Naive thymus-derived CD4-positive, alpha-beta T cell (primary cell): ENCODE data around the gene C15orf39. TPM values are rescaled to one million over a fixed set of nuclear protein-coding genes. Genes with fewer than 3 reads are reported as not detected.

ENCODE experiments used
- ATAC-seq: fragments of 150-1000 bp; cut with Tn5 transposase; 2 replicates; pipeline ENCODE4 v1.10.0; 2021; ENCODE audit warnings: mild to moderate bottlenecking, moderate library complexity
- CTCF ChIA-PET: fragments of 350-600 bp; sonication (Branson Sonifier 250); formaldehyde crosslinking; loops from one replicate; lab custom pipeline; 2021; ENCODE audit warnings: antibody characterized with exemption; lab: Charles Lee
- POLR2A ChIA-PET: fragments of 350-600 bp; sonication (Branson Sonifier 250); formaldehyde crosslinking; loops from one replicate; lab custom pipeline; 2021; ENCODE audit warnings: antibody characterized with exemption, inconsistent platforms; lab: Charles Lee
- DNase-seq, 9 donors: peaks; one replicate each; pipeline versions ENCODE4 v3.0.0 to v3.0.0-alpha.2; 2020 to 2022; ENCODE audit warnings: mixed read lengths in 1 of 9
- H3K27ac ChIP-seq: one replicate; pipeline ENCODE4 v1.7.0; 2013; ENCODE audit warnings: mild to moderate bottlenecking, low read depth, low read length, moderate library complexity
- H3K27me3 ChIP-seq, 2 donors: one replicate each; pipeline ENCODE4 v1.7.0; 2013; ENCODE audit warnings: low read length in 2 of 2, mild to moderate bottlenecking in 2 of 2, moderate library complexity in 2 of 2; ENCODE audit not compliant: control insufficient read depth in 2 of 2, insufficient read depth in 2 of 2
- H3K36me3 ChIP-seq, 3 experiments: 1 replicate in 2 of 3; 2 replicates in 1 of 3; pipeline ENCODE4 v1.7.0; 2013; ENCODE audit warnings: low read length in 3 of 3, mild to moderate bottlenecking in 3 of 3, moderate library complexity in 1 of 3; ENCODE audit not compliant: insufficient read depth in 3 of 3, control insufficient read depth in 2 of 3
- H3K4me1 ChIP-seq, 2 donors: one replicate each; pipeline ENCODE4 v1.7.0; 2013; ENCODE audit warnings: low read length in 2 of 2, mild to moderate bottlenecking in 2 of 2, moderate library complexity in 1 of 2; ENCODE audit not compliant: control insufficient read depth in 2 of 2, insufficient read depth in 2 of 2
- H3K4me3 ChIP-seq: 2 replicates; pipeline ENCODE4 v1.7.0; 2013; ENCODE audit warnings: mild to moderate bottlenecking, low read length
- H3K9me3 ChIP-seq, 3 experiments: 1 replicate in 2 of 3; 2 replicates in 1 of 3; pipeline ENCODE4 v1.7.0; 2013; ENCODE audit warnings: low read length in 3 of 3; ENCODE audit not compliant: control insufficient read depth in 2 of 3
- H3K27ac Mint-ChIP-seq, 9 donors: one replicate each; pipeline ENCODE4 v1.8.0; 2020 to 2022; ENCODE audit warnings: mixed read lengths in 9 of 9, mild to moderate bottlenecking in 8 of 9, moderate library complexity in 5 of 9, inconsistent platforms in 2 of 9
- H3K27me3 Mint-ChIP-seq, 5 donors: one replicate each; pipeline ENCODE4 v1.8.0; 2021 to 2022; ENCODE audit warnings: mixed read lengths in 5 of 5, mild to moderate bottlenecking in 1 of 5
- H3K36me3 Mint-ChIP-seq, 5 donors: one replicate each; pipeline ENCODE4 v1.8.0; 2020 to 2022; ENCODE audit warnings: mixed read lengths in 5 of 5, mild to moderate bottlenecking in 3 of 5, inconsistent platforms in 1 of 5
- H3K4me1 Mint-ChIP-seq, 7 donors: one replicate each; pipeline ENCODE4 v1.8.0; 2020 to 2022; ENCODE audit warnings: mixed read lengths in 7 of 7, mild to moderate bottlenecking in 3 of 7, inconsistent platforms in 1 of 7
- H3K4me3 Mint-ChIP-seq, 10 donors: one replicate each; pipeline ENCODE4 v1.8.0; 2020 to 2022; ENCODE audit warnings: mild to moderate bottlenecking in 10 of 10, mixed read lengths in 10 of 10, moderate library complexity in 6 of 10, inconsistent platforms in 2 of 10
- H3K9me3 Mint-ChIP-seq, 11 donors: one replicate each; pipeline ENCODE4 v1.8.0; 2020 to 2022; ENCODE audit warnings: mixed read lengths in 11 of 11, mild to moderate bottlenecking in 4 of 11, inconsistent platforms in 1 of 11, moderate library complexity in 1 of 11
- intact Hi-C, 2 donors: fragments of 100-400 bp; cut with micrococcal nuclease; formaldehyde crosslinking; loops; one replicate each; pipeline ENCODE4 v1.15.1; 2023
- polyA plus RNA-seq, 2 donors: library from polyadenylated mRNA; unstranded; fragments of 300-500 nt; fragmentation: Illumina TruSeq; gene quantifications; one replicate each; pipeline ENCODE4 v1.2.3, GENCODE V29; 2021
- total RNA-seq, 6 experiments: library from RNA in 5 of 6; stranded (reverse) in 5 of 6; gene quantifications; 1 replicate in 5 of 6; 2 replicates in 1 of 6; pipeline ENCODE4 v1.2.3 and lab custom pipeline; 2021 to 2026

The C15orf39 gene
- total and polyA plus RNA-seq, 7 experiments from 2014 or later: 2.1 to 124 (median 31.9) TPM

DNA sequence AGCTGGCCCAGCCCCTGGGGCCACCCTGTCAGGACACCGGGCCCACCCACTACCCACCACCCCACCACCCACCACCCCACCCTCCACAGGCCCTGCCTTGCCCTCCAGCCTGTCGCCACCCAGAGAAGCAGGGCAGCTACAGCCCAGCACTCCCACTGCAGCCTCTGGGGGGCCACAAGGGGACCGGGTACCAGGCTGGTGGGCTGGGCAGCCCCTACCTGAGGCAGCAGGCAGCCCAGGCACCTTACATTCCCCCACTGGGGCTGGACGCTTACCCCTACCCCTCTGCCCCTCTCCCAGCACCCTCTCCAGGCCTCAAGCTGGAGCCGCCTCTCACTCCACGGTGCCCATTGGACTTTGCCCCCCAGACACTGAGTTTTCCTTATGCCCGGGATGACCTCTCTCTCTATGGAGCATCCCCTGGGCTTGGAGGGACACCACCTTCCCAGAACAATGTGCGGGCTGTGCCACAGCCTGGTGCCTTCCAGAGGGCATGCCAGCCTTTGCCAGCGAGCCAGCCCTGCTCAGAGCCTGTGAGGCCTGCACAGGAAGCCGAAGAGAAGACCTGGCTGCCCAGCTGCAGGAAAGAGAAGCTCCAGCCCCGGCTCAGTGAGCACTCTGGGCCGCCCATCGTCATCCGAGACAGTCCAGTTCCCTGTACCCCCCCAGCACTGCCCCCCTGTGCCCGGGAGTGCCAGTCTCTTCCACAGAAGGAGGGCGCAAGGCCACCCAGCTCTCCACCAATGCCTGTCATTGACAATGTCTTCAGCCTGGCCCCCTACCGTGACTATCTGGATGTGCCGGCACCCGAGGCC lies 5.3 kb downstream of the C15orf39 start:
- Histone ChIP-seq H3K27me3 (no peaks in the 10 kb centered on the region), H3K27ac (no peak overlapping the region), H3K36me3 (peaks cover 0 to 66% (median 12%) of the 10 kb centered on the region in 3 experiments), H3K4me1 (peaks cover 15 to 20% of the 10 kb centered on the region in 2 donors), H3K4me3 (no peak overlapping the region), H3K9me3 (no peaks in the 10 kb centered on the region)
- Mint-ChIP-seq H3K27me3 (no peaks in the 10 kb centered on the region), H3K27ac (no peak overlapping the region), H3K4me3 (no peak overlapping the region), H3K4me1 (peaks cover 30 to 50% (median 45%) of the 10 kb centered on the region in 7 donors), H3K9me3 (peaks cover 0 to 2% (median 0%) of the 10 kb centered on the region in 11 donors), H3K36me3 (peaks cover 0 to 24% (median 6%) of the 10 kb centered on the region in 5 donors)
- no peak for DNase-seq
- no peak for ATAC-seq
- ChIA-PET CTCF (interaction anchor here (1.0 to 6.4 kb wide), 2 partner anchors 177 to 182 kb away, joined by 4 to 59 read pairs; no protein-coding TSS in a partner anchor), POLR2A (no interaction called here)
- intact Hi-C loops: loop anchor here (10.0 kb wide), 3 partner anchors 362 to 592 kb away; partner anchors contain the start of genes CLK3 (in 1 of the 2), CSK (in 1 of the 2) and ULK3 (in 1 of the 2)

DNA sequence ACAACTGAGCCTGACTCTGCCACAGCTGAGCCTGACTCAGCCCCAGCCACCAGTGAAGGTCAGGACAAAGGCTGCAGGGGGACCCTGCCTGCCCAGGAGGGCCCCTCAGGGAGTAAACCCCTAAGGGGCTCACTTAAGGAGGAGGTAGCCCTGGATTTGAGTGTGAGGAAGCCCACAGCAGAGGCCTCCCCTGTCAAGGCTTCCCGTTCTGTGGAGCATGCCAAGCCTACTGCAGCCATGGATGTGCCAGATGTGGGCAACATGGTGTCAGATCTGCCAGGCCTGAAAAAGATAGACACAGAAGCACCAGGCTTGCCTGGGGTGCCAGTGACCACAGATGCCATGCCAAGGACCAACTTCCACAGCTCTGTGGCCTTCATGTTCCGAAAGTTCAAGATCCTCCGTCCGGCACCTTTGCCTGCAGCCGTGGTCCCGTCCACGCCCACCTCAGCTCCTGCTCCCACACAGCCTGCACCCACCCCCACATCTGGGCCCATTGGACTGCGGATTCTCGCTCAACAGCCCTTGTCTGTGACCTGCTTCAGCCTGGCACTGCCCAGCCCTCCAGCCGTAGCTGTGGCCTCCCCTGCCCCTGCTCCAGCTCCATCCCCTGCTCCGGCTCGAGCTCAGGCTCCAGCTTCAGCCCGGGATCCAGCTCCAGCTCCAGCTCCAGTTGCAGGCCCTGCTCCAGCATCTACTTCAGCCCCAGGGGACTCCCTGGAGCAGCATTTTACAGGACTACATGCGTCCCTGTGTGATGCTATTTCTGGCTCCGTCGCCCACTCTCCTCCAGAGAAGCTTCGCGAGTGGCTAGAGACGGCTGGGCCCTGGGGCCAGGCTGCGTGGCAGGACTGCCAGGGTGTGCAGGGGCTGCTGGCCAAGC lies 6.2 kb downstream of the C15orf39 start:
- peaks cover 0 to 71% (median 12%) of the 10 kb centered on the region in 3 experiments for H3K36me3 ChIP-seq
- DNase-seq: no peak
- no peak overlapping the region for H3K4me3 Mint-ChIP-seq
- peaks cover 0 to 2% (median 0%) of the 10 kb centered on the region in 11 donors for H3K9me3 Mint-ChIP-seq
- no peaks in the 10 kb centered on the region for H3K9me3 ChIP-seq
- H3K4me3 ChIP-seq: no peak overlapping the region
- ChIA-PET POLR2A (no interaction called here), CTCF (interaction anchor here (6.4 kb wide), 1 partner anchor 178 kb away, joined by 59 read pairs; no protein-coding TSS in a partner anchor)
- H3K36me3 Mint-ChIP-seq: peaks cover 0 to 24% (median 6%) of the 10 kb centered on the region in 5 donors
- peaks cover 30 to 50% (median 46%) of the 10 kb centered on the region in 7 donors for H3K4me1 Mint-ChIP-seq
- no peak overlapping the region for H3K27ac ChIP-seq
- no peak overlapping the region for H3K27ac Mint-ChIP-seq
- intact Hi-C loops: loop anchor here (10.0 kb wide), 3 partner anchors 363 to 593 kb away; partner anchors contain the start of genes CLK3 (in 1 of the 2), CSK (in 1 of the 2) and ULK3 (in 1 of the 2)
- ATAC-seq: no peak
- H3K27me3 ChIP-seq: no peaks in the 10 kb centered on the region
- H3K4me1 ChIP-seq: peaks cover 15 to 20% of the 10 kb centered on the region in 2 donors
- H3K27me3 Mint-ChIP-seq: no peaks in the 10 kb centered on the region

DNA sequence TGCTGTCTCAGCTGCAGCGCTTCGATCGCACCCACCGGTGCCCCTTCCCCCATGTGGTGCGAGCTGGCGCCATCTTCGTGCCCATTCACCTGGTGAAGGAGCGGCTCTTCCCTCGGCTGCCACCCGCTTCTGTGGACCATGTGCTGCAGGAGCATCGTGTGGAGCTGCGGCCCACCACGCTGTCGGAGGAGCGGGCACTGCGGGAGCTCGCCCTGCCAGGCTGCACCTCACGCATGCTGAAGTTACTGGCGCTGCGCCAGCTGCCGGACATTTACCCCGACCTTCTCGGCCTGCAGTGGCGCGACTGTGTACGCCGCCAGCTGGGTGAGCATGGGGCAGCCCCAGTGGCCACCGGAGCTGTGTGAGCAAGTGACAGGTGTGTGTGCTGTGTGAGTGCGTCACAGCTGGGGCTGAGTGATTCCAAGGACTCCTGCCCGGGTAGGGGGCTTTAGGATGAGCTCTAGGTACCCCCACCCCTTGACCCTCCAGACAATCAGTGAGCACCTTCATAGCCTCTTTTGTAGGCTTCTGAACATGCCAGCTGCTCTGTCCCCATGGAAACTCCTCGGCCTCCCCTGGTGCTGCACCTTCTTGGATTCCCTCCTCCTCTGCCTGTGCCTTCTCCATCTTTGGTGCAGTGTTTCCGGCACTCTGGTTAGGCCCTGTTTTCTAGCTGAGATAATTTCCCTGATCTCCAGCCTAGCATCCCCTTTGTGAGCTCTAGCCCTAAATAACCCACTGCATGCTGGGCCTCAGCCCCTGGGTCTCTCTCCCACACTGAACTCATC lies 7.0 kb downstream of the C15orf39 start:
- CTCF ChIA-PET: interaction anchor here (0.5 to 6.4 kb wide), 2 partner anchors 178 to 432 kb away, joined by 4 to 59 read pairs; no protein-coding TSS in a partner anchor

DNA sequence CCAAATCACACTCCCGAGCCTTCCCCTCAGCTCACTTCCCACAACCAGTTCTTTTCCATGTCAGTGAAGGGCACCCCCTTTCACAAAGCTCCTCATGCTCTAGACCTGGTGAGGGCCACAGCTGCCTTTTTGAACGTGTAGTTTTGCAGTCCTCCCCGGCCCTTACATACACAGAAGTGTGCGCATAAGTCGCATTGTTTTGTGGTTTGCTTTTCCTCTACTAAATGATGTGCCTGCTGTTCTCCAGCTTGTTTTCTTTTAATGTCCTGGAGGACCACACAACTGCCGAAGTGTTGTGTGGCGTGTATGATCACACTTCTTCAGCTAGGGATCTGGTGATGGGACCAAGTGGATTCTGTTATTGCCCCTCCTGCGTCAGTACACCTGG lies 7.6 kb downstream of the C15orf39 start:
- intact Hi-C loops: loop anchor here (10.0 kb wide), 3 partner anchors 364 to 594 kb away; partner anchors contain the start of genes CLK3 (in 1 of the 2), CSK (in 1 of the 2) and ULK3 (in 1 of the 2)
- Histone ChIP-seq H3K4me1 (peaks cover 2 to 7% of the 10 kb centered on the region in 2 donors), H3K36me3 (peaks cover 0 to 81% (median 12%) of the 10 kb centered on the region in 3 experiments), H3K27ac (no peak overlapping the region), H3K4me3 (no peak overlapping the region), H3K27me3 (no peaks in the 10 kb centered on the region), H3K9me3 (no peaks in the 10 kb centered on the region)
- no peaks in the 10 kb centered on the region for H3K27me3 Mint-ChIP-seq
- POLR2A ChIA-PET: no interaction called here
- CTCF ChIA-PET: interaction anchor here (0.5 kb wide), 1 partner anchor 433 kb away, joined by 4 read pairs; no protein-coding TSS in a partner anchor
- peaks cover 0 to 19% (median 6%) of the 10 kb centered on the region in 5 donors for H3K36me3 Mint-ChIP-seq
- ATAC-seq (no peak), DNase-seq (no peak)
- H3K4me1 Mint-ChIP-seq: peaks cover 27 to 36% (median 35%) of the 10 kb centered on the region in 7 donors
- H3K4me3 Mint-ChIP-seq: peak overlapping the region in 3 of 10 donors; percentile 5 to 42 (median 37)
- peak overlapping the region in 5 of 9 donors; percentile 30 to 72 (median 66) for H3K27ac Mint-ChIP-seq
- peaks cover 0 to 2% (median 0%) of the 10 kb centered on the region in 11 donors for H3K9me3 Mint-ChIP-seq

More for the DNA sequence above, 7.0 kb downstream of the C15orf39 start:
- H3K27ac ChIP-seq: no peak overlapping the region
- Mint-ChIP-seq H3K27me3 (no peaks in the 10 kb centered on the region), H3K27ac (peak overlapping the region in 3 of 9 donors; percentile 30 to 68 (median 66)), H3K9me3 (peaks cover 0 to 2% (median 0%) of the 10 kb centered on the region in 11 donors), H3K4me3 (peak overlapping the region in 2 of 10 donors; percentile 5 to 37), H3K36me3 (peaks cover 0 to 19% (median 6%) of the 10 kb centered on the region in 5 donors), H3K4me1 (peaks cover 30 to 42% (median 40%) of the 10 kb centered on the region in 7 donors)
- POLR2A ChIA-PET: no interaction called here
- no peaks in the 10 kb centered on the region for H3K9me3 ChIP-seq
- H3K4me3 ChIP-seq: no peak overlapping the region
- DNase-seq (no peak), ATAC-seq (no peak)
- H3K27me3 ChIP-seq: no peaks in the 10 kb centered on the region
- intact Hi-C loops: loop anchor here (10.0 kb wide), 3 partner anchors 364 to 594 kb away; partner anchors contain the start of genes CLK3 (in 1 of the 2), CSK (in 1 of the 2) and ULK3 (in 1 of the 2)
- H3K36me3 ChIP-seq: peaks cover 0 to 80% (median 12%) of the 10 kb centered on the region in 3 experiments
- peaks cover 8 to 12% of the 10 kb centered on the region in 2 donors for H3K4me1 ChIP-seq

DNA sequence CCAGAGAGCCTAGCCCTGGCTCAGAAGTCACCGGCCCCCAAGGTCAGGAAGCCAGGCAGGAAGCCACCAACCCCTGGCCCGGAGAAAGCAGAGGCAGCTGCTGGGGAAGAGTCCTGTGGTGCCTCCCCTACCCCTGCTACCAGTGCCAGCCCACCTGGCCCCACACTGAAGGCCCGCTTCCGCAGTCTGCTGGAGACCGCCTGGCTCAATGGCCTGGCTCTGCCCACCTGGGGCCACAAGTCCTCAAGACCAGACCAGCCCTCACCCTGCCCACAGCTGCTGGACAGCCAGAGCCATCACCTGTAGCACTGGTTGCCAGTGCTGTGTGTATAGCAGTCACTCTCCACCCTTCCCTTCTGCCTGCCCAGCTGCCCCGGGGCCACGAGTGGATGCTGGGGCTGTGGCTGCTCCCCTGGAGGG lies 9.1 kb downstream of the C15orf39 start:
- H3K36me3 ChIP-seq: peaks cover 0 to 79% (median 12%) of the 10 kb centered on the region in 3 experiments
- H3K4me3 ChIP-seq: no peak overlapping the region
- Mint-ChIP-seq H3K4me1 (peaks cover 17 to 27% (median 23%) of the 10 kb centered on the region in 7 donors), H3K9me3 (peaks cover 0 to 2% (median 0%) of the 10 kb centered on the region in 11 donors), H3K4me3 (peak overlapping the region in 1 of 10 donors; percentile 54), H3K36me3 (peaks cover 0 to 16% (median 6%) of the 10 kb centered on the region in 5 donors), H3K27me3 (no peaks in the 10 kb centered on the region), H3K27ac (peak overlapping the region in 2 of 9 donors; percentile 2 to 12)
- no peaks in the 10 kb centered on the region for H3K4me1 ChIP-seq
- ChIA-PET POLR2A (interaction anchor here (1.4 kb wide), 1 partner anchor 9 kb away, joined by 4 read pairs; the partner anchor contains the start of gene C15orf39), CTCF (no interaction called here)
- H3K27me3 ChIP-seq: no peaks in the 10 kb centered on the region
- intact Hi-C loops: no loop called here
- H3K9me3 ChIP-seq: no peaks in the 10 kb centered on the region
- DNase-seq: no peak
- H3K27ac ChIP-seq: no peak overlapping the region
- no peak for ATAC-seq
